Liver (tissue), 3 donors: ENCODE data around the gene PEX14.

Source experiments
- EGR1 ChIP-seq, 2 donors: IDR thresholded peaks; 2 replicates each; pipeline ENCODE4 v1.6.1; 2016 to 2018; ENCODE audit warnings: antibody characterized with exemption in 2 of 2, low read depth in 2 of 2
- FOXA1 ChIP-seq: IDR thresholded peaks from 2 replicates; pipeline ENCODE4 v1.6.1; 2016; ENCODE audit warnings: antibody characterized with exemption
- MAX ChIP-seq: IDR thresholded peaks from 2 replicates; pipeline ENCODE4 v1.6.1; 2016; ENCODE audit warnings: antibody characterized with exemption
- TF ChIP-seq, protein P1 (sequence below): fragments of 150-350 bp; IDR thresholded peaks from 2 replicates; pipeline ENCODE4 v1.5.1; 2017; ENCODE audit warnings: improper control_type of control experiment, low read depth, low read length; ENCODE audit not compliant: missing input control
- donor health status: healthy.
- donor health status: healthy.

DNA sequence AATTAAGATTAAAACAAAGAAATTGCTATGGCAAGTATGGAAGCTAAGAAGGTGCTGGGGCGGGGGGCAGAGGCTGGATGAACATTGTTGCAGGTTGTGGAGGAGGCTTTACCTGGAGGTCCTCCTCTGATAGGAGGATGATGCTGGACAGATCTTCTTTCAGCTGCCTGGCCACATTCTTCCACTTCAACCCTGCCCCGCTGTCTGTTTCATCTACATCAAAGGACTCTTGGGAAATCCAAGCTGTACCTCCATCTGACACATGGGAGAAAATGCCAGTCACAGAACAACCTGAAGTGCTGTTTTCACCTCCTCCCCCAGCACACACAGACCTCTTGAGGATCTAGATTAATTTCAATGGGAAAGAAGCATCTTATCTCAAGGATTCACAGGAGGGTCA lies 7.7 kb upstream of the PEX14 start:
- TF ChIP-seq, protein P1, sequence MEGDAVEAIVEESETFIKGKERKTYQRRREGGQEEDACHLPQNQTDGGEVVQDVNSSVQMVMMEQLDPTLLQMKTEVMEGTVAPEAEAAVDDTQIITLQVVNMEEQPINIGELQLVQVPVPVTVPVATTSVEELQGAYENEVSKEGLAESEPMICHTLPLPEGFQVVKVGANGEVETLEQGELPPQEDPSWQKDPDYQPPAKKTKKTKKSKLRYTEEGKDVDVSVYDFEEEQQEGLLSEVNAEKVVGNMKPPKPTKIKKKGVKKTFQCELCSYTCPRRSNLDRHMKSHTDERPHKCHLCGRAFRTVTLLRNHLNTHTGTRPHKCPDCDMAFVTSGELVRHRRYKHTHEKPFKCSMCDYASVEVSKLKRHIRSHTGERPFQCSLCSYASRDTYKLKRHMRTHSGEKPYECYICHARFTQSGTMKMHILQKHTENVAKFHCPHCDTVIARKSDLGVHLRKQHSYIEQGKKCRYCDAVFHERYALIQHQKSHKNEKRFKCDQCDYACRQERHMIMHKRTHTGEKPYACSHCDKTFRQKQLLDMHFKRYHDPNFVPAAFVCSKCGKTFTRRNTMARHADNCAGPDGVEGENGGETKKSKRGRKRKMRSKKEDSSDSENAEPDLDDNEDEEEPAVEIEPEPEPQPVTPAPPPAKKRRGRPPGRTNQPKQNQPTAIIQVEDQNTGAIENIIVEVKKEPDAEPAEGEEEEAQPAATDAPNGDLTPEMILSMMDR: no peak
- no peak for TF ChIP-seq MAX
- no peak for TF ChIP-seq EGR1 (IDR thresholded peaks at IDR 0.05; ENCODE audit: low read depth in 2 of 2)
- no peak for TF ChIP-seq FOXA1
